Measurements from ENCODE around the gene ERICH3.

DNA sequence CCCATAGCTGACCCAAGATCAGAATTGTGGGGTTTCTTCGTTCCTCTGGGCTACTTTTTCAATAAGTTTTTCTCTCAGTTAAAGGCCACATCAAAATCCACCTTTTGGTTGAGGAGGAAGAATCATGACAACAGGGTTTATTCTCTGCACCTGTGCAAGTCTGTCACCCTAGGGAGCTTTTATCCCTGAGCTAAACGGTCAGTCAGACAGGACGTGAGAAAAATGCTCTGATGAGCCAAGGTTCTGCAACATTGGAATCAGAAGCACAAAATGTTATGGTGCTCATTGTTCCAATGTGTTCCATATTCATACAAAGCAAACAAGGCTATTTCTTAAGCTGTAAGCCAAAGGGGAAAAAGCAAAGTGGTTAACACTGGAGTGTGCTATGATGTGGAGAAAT, 7.4 kb upstream of the ERICH3 start:
- TF ChIP-seq, protein P1, sequence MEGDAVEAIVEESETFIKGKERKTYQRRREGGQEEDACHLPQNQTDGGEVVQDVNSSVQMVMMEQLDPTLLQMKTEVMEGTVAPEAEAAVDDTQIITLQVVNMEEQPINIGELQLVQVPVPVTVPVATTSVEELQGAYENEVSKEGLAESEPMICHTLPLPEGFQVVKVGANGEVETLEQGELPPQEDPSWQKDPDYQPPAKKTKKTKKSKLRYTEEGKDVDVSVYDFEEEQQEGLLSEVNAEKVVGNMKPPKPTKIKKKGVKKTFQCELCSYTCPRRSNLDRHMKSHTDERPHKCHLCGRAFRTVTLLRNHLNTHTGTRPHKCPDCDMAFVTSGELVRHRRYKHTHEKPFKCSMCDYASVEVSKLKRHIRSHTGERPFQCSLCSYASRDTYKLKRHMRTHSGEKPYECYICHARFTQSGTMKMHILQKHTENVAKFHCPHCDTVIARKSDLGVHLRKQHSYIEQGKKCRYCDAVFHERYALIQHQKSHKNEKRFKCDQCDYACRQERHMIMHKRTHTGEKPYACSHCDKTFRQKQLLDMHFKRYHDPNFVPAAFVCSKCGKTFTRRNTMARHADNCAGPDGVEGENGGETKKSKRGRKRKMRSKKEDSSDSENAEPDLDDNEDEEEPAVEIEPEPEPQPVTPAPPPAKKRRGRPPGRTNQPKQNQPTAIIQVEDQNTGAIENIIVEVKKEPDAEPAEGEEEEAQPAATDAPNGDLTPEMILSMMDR (IDR thresholded peaks at IDR 0.05) = no peak
- TF ChIP-seq EP300 (IDR thresholded peaks at IDR 0.05) = no peak

Measured in ovary (tissue), 3 donors.